Left cardiac atrium (tissue), 4 donors: ENCODE results near the gene CFAP97D1. TPM values are rescaled to one million over a fixed set of nuclear protein-coding genes. Genes with fewer than 3 reads are reported as not detected.

Source experiments
- ATAC-seq, 2 donors: fragments of 200-7000 bp; cut with Tn5 transposase; one replicate each; pipeline ENCODE4 v1.9.1; 2020; ENCODE audit warnings: mild to moderate bottlenecking in 2 of 2, moderate library complexity in 2 of 2
- DNase-seq: peaks from one replicate; pipeline ENCODE4 v3.0.0-alpha.2; 2020
- intact Hi-C, 2 donors: fragments of 100-400 bp; cut with DNase I; formaldehyde crosslinking; loops; one replicate each; pipeline versions ENCODE4 v1.14.1 to v1.15.1; 2022 to 2023
- total RNA-seq, 2 donors: library from RNA; stranded (reverse); fragmentation: NEBNext Ultra II Directional; extraction: Animal tissue kit (Norgen Biotek cat#: 25700); gene quantifications; one replicate each; pipeline ENCODE4 v1.2.1, GENCODE V29; 2021
- donor health status: DM: no; HTN: yes; CAD: no.
- donor health status: DM: no; HTN: yes; CAD: no; lungs with severe emphysema.
- donor health status: DM: yes; HTN: yes; CAD: no.
- donor health status: Dilated cardiomyopathy.

The CFAP97D1 gene
- total RNA-seq, 2 donors from 2014 or later: not detected

DNA sequence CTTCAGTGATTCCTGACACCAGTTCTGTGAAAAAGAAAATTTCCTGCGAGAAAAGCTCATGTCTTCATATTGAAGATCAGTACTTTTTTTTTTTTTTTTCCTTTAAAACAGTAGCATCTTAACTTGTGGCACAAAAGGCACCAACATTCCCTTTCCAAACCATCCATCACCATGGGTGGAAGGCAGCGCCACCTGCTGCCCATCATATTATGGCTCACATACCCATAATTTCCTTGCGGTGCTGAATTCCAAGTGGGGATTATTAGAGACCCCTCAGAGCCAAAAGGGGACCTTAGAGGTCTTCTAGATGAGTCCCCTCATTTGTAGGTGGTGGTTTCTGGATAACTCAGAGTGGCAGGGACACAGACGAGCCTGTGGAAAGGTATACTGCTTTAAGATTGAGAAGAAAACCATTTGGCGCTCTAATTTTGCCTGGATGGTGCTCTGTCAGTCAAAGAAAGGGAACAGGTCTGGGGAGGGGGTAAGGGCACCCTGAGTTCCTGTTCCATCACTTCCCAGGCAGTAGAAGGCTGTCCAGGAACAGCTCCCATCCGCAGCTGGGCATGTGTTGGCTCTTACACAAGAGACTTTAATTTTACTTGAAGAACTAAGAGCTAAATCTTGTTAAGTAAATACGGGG, 13.7 kb upstream of the CFAP97D1 start:
- intact Hi-C loops: loop anchor here in 1 of 2 donors (10.0 kb wide), 1 partner anchor 192 kb away; no protein-coding TSS in a partner anchor
- ATAC-seq (no peak), DNase-seq (peak; percentile 81)

DNA sequence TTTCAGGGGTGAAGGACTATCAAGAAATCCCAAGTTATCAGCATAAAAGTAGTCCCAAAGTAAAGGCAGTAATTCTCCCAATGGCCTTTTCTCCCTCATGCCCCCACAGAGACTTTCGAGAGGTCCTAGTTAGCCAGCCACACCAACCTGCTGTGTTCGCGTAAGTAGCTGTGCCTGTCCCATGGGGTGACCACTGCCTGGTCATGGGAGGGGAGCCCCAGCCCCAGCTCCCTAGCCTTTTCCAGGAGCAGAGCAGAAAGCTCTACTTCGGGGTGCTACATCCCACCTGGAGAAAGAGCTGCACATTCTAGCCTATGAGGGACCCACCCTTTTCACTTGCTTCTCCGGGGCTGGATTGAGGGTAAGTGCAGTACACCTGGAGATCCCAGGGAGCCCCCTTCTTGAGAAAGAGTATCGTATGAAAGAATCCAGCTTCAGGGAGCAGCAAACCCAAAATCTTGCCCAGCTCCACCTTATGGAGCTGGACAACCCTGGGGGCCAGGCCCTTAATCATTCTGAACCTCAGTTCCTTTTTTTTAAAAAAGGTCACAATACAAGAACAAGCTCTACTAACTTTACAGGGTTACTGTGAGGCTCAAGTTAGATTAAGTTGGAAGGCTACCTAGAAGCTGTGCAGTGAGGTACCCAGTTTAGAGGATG, 13.1 kb upstream of the CFAP97D1 start:
- DNase-seq (no peak), ATAC-seq (no peak)
- intact Hi-C loops: loop anchor here in 1 of 2 donors (10.0 kb wide), 1 partner anchor 192 kb away; no protein-coding TSS in a partner anchor

DNA sequence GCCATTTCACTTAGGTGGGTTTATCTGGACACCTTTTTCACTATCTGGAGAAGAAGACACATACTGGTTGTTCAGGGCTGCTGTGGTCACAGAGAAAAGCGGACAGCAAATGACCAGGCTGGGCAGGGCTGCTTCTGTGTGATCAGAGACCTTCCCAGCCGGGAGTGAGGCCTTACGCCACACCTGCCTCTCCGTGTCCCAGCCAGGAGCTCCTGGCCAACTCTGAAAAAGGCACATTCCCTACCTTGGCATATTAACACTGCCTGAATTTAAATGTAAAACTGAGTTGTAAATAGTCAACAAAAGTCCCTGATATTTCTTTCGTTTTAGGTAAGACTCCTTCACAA, 12.5 kb upstream of the CFAP97D1 start:
- DNase-seq (no peak), ATAC-seq (no peak)
- intact Hi-C loops: loop anchor here in 1 of 2 donors (10.0 kb wide), 1 partner anchor 193 kb away; no protein-coding TSS in a partner anchor

DNA sequence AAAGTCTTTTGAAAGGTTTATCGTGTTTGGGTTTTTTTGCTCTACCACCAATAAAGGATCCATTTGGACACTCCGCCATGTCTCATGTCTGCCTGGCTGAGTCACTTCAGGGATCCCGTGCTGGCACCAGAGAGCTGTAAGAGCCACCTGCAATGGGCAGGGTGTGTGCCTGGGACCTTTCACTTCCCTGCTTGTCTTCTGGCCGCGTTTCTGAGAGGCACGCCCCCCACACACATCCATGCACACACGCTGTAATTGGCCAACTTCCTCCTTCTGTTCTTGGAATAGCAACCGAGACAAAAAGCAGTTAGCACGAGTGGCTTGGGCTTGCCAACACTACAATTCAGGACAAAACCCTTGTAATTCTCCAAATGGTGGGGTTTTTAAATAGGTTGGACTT, 11.9 kb upstream of the CFAP97D1 start:
- DNase-seq (peak; percentile 56), ATAC-seq (peak; percentile 55 to 56)
- intact Hi-C loops: loop anchor here in 1 of 2 donors (10.0 kb wide), 1 partner anchor 194 kb away; no protein-coding TSS in a partner anchor

DNA sequence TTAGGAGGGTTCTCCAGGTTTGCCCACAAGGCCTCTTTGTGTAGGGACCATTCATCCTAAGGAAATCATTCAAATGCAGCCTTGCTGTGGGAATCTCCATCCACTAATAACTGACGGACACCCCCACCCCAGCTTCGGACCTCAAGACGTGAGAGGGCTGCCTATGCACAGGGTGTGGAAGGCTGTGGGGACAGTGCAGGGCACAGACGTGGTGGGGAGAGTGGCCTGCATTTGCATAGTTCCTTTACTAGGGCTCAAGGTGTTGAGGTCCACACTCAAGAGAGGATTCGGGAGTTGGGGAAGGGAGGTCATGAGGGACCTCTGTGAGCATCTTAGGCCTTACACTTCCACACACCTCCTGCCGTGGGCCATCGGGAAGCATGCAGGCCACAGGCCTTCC, 11.3 kb upstream of the CFAP97D1 start:
- ATAC-seq (no peak), DNase-seq (no peak)
- intact Hi-C loops: loop anchor here in 1 of 2 donors (10.0 kb wide), 1 partner anchor 194 kb away; no protein-coding TSS in a partner anchor

DNA sequence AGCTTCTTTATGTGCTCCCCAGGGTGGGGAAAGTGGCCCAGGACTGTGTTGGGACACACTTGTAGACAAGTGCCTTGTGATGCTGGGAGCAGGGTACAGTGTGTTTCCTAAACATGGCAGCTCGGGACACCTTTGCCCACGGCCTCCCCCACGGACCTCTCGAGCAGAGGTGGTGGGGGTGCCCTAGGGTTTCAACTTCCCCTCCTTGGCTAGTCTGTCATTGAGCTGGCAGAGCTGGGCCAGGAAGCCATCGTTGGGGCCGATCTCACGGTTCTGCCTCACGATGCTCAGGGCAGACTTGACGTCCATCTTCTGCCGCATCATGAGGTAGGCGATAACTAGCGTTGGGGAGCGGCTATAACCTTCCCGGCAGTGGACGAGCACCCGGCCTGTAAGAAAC, 10.8 kb upstream of the CFAP97D1 start:
- no peak for DNase-seq
- intact Hi-C loops: loop anchor here in 1 of 2 donors (10.0 kb wide), 1 partner anchor 195 kb away; no protein-coding TSS in a partner anchor
- ATAC-seq: no peak

DNA sequence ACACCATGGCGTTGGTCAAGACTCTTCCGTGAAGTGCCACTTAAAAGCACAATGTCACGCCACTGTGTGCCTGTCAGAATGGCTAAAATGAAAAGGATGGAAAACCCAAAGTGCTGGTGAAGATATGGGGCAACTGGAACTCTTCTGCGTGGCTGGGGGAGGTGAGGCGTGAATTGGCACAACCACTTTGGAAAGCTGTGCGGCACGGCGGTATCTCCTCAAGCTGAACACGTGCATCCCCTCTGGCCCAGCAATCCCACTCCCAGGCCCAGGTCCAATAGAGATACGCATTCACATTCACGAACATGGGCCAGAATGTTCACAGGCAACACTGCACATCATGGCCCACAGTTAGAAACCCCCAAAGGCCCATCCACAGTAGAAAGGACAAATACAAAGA, 10.4 kb upstream of the CFAP97D1 start:
- DNase-seq: no peak
- ATAC-seq: no peak
- intact Hi-C loops: loop anchor here (10.0 kb wide), 2 partner anchors 75 to 195 kb away; partner anchors contain the start of gene CD300LG (in 1 of the 2)

DNA sequence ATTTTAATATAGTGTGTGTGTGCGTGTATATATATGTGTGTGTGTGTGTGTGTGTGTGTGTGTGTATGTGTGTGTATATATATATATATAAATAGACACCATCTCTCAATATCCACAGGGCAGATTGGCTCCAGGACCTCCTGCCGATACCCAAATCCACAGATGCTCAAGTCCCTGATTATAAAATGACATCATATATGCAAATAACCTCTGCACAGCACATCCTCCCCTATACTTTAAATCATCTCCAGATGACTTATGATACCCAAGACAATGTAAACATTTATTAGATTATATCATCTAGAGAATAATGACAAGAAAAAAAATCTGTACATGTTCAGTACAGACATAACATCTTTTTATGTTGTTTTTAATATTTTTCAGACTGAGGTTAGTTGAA, 9.3 kb upstream of the CFAP97D1 start:
- ATAC-seq (no peak), DNase-seq (no peak)
- intact Hi-C loops: loop anchor here in 1 of 2 donors (10.0 kb wide), 1 partner anchor 74 kb away; the partner anchor contains the start of gene CD300LG

DNA sequence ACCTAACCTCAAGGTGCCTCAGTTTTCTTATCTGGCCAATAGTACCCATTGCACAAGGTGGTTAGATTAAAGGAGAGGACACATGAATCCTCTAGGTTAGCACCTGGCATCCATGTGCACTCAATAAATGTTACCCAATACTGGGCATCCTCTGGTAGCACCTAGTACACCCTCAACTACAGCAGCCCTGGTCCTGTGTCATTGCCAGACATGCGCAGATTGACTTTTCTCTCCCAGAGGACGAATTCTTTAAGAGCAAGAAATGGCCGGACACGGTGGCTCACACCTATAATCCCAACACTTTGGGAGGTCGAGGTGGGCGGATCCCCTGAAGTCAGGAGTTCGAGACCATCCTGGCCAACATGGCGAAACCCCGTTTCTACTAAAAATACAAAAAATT, 8.8 kb upstream of the CFAP97D1 start:
- intact Hi-C loops: loop anchor here in 1 of 2 donors (10.0 kb wide), 1 partner anchor 73 kb away; the partner anchor contains the start of gene CD300LG
- ATAC-seq: no peak
- DNase-seq: no peak

DNA sequence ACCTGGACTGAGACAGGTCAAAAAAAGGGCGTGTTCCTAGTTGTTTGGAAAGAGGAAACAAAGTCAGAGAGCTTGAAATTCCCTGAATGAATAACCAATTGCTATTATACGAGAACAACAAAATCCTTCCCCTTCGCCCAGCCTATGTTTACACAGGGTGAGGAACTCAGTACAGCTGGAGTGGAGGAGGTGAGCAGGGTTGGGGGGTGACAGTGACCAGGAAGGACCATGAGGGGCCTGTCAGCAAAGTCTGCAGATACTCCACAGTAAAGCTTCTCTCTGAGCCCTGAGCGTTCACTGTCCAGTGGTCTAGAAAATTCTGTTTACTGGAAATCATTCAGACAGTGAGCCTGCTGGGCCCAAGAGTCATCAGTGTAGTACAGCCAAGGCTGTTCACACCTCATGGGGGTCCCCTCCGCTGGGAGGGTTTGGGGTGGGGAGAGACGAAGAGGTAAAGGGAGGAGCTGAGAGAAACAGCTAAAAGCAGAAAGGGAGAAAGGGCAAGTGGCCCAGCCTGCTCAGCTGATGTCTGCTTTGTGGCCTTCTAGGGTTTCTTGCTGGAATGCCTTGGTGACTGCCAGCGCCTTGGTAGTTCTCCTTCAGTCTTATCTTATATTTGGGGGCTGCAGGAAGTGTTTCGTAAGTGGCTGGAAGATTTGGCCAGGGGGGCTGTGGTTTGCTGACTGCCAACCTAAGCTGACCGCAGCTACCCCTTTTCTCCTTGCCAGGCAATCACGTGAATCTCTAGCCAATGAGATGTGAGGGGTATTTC, 7.2 kb upstream of the CFAP97D1 start:
- no peak for DNase-seq
- peak in 1 of 2 donors; percentile 15 for ATAC-seq
- intact Hi-C loops: loop anchor here in 1 of 2 donors (10.0 kb wide), 1 partner anchor 72 kb away; the partner anchor contains the start of gene CD300LG

DNA sequence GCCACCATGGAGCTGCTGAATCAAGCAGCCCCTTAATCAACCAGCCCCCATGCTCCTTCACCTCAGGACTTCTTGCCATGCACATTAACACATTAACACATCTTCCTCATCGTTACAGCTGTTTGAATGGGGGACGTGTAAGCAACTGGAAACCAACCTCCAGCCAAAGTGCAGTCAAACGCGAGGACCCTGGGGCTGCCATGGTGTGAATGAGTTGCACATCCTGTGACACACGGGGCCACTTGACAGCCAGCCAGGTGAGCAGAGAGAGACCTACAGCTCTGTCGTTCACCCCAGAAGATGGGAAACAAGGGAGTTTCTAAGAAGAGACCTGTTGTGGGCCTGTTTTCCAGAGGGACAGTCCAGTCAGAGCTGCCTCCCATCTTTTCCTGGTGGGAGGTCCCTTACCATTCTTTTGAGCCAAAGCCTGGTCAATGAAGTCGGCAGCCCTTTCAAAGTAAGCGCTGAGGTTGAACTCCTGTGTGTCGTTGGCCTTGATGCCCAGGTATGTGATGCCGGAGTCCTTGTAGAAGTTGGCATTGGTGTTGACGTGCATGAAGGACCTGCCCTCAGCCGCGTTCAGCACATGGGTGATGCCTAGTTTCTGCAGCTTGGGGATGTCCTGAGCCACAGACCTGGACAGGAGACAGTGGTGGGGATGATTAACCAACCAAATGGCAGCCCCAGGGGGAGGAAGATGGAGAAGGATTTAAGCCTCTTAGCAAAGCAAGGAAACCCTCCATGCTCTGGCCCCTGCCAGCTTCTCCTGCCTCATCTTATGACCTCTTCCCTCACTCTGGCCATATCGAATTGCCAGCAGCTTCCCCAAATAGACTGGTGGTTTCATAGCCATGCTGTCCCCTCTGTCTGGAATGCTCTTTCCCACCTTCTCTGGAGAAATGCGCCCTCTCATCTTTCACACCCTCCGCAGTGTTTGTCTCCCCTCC, 5.7 kb upstream of the CFAP97D1 start:
- DNase-seq (no peak), ATAC-seq (no peak)
- intact Hi-C loops: loop anchor here (5.0 to 10.0 kb wide), 2 partner anchors 58 to 70 kb away; partner anchors contain the start of genes CD300LG (in 1 of the 2) and MPP3 (in 1 of the 2)

DNA sequence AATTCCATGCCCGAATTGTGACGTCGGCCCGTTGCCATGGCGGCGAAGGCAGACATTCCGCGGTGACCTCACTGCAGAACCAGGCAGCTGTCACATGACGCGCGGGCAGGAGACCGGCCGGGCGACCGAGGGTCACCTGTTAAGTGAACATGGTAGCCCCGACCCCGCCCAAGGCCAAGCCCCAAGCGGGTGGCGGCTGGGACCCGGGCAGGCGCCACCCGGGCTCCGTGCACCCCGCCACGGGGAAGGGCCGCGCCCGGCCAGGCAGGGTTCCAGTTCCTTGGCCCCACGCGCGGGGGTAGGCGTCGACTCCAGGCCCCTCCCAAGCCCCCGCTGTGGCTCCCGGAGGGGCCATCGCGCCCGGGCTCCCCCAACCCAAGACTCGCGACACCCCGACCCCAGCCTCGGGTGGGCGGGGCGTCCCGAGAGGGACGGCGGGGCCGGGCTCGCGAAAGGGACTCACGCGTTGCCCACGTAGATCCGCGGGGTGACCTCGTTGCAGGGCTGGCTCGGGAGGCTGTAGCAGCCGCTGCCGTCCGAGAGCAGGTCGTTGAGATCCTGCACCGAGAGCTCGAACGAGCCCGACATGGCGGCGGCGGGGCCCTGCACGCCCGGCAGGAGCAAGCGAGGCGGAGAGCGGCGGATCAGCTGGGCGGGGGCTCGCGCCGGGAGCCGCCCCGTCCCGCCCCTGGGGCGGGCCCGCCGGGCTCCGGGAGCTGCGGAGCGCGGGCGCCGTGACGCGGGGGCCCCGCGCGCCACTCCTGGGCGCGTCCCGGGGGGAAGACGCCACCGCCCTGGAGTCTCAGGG, 1.7 kb upstream of the CFAP97D1 start, which contains the start of gene DUSP3:
Gene DUSP3, minus strand, starts transcription at position 641 of the 808 bp plus-strand sequence. Its CDS starts 53 bp downstream, at position 588.
- intact Hi-C loops: loop anchor here (5.0 to 10.0 kb wide), 2 partner anchors 54 to 66 kb away; partner anchors contain the start of genes CD300LG (in 1 of the 2) and MPP3 (in 1 of the 2)
- DNase-seq: peak; percentile 97
- peak; percentile 96 for ATAC-seq

DNA sequence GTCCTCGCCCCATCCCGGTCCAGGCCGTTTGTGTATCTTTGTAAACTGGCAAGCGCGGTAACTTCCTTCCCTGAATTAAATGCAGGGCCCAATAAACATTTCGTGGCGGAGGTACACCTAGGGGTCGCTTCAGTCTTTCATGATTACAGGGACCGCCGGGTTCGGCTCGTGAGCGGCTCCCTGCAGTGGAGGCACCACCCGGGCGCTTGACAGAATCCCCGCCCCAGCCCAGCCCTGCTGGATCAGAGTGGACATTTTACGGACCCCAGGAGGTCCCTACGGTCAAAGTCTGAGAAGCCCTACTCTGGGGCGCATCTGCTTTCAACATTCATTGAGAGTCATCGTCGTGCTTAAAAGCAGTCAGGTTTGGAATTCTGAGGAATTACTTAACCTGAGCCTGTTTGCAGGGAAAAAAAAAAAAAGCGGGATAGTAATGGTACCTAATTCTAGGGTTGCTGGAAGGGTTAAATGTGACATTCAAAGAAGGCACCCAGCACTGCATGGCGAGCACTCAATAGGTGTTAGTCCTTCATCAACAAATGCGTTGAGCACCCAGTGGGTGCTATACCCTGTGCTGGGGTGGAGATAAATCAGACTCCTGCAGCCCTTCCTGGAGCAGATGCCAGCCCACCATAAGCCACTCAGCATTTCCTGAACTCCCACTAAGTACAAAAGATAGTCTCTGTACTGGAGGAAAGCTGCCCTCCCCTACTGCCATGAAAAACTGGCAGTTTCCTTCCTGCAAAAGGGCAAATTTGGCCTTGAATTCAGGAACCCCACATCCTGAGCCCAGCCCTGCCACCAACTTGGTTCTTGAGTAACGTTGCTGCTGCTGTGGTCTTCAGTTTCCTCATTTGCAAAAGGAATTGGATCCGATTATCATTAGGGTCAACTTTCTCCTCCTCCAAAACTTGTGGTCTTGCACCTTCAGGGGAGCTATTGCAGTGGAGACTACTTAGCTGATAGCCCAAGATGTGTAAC, 800 bp upstream of the CFAP97D1 start:
- DNase-seq (peak; percentile 61), ATAC-seq (peak; percentile 2 to 4)
- intact Hi-C loops: loop anchor here (5.0 to 10.0 kb wide), 2 partner anchors 53 to 65 kb away; partner anchors contain the start of genes CD300LG (in 1 of the 2) and MPP3 (in 1 of the 2)

DNA sequence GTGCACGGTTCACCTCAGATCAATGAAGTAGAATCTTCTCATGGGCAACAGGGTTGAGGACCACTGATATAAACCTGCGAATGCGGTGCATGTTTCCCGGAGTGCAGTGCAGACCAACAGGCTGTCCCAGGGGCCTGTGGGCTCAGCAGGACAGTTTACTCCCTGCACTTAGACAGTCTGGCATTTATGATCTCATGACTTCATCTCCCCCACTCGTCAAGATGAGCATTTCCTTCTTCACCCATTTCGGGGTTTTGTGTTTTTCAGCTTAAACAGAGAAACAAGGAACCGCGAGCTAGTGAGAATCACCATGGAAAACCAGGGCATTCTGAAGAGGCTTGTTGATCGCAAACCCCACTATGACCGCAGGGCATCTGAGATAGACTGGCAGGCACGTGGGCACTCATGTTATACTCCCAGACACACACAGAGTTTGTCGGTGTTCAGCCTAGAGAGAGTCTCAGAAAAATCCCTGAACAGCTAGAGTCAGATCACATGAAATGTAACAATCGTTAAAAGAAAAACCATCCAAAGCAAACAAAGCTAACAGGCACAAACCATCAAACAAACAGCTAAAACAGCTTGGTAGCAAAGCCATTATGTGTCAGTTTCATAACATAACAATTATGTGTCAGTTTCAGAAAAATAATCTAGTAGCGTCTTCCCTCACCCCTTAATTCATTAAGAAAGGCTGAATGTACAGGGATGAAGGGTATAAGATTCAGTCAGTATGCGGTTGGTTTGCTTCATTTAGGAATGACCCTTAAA, 2.9 kb downstream of the CFAP97D1 start:
- DNase-seq: no peak
- intact Hi-C loops: no loop called here

DNA sequence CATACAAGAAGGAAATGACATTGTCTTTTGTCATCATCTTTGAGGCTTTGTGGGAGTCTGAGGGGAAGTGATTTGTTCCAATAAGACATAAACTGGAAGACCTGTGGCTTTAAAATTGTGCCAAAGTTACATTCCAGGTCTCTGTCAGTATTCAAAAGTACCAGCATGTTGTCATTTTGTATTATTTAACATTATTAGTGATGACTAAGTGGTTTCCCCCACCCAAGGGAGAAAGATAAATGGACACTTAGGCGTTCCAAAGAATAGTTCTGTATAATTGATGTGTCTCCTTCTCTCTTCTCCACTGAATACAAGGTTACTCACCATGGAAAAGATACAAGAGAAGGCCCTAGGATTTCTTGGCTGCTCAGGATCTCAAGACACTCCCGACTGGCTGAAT, 3.8 kb downstream of the CFAP97D1 start:
- ATAC-seq (no peak), DNase-seq (no peak)
- intact Hi-C loops: no loop called here

More for the DNA sequence above, 2.9 kb downstream of the CFAP97D1 start:
- no peak for ATAC-seq
